HCT116 (cell line): ENCODE data around the gene EPC1. TPM values are rescaled to one million over a fixed set of nuclear protein-coding genes. Genes with fewer than 3 reads are reported as not detected.
"Not testable (repeated sequence)": the region's sequence is repeated elsewhere in the genome, so short reads cannot be mapped to it uniquely, and the experiment has no call there.

Experiments used
- ATAC-seq: fragments of 200-7000 bp; cut with Tn5 transposase; 2 replicates; pipeline ENCODE4 v1.9.1; 2020; ENCODE audit warnings: mild to moderate bottlenecking, moderate library complexity
- BruUV-seq: library from RNA; stranded (reverse); fragments of 400-500 nt; replicated peaks from 2 replicates; lab custom pipeline; 2021; lab: Mats Ljungman, UMichigan
- CTCF ChIA-PET: fragments of 300-600 bp; sonication (Branson Sonifier 250); formaldehyde crosslinking; loops from one replicate; lab custom pipeline; 2021; ENCODE audit warnings: antibody characterized with exemption; lab: Charles Lee
- POLR2A ChIA-PET: fragments of 300-600, 350-600 bp; sonication (Branson Sonifier 250); formaldehyde crosslinking; loops from one replicate; lab custom pipeline; 2021; ENCODE audit warnings: antibody characterized with exemption; lab: Charles Lee
- RAD21 ChIA-PET, 2 experiments: fragments of 300-600 bp; sonication (Branson Sonifier 250); formaldehyde crosslinking; loops; one replicate each; lab custom pipeline; 2023; ENCODE audit warnings: low total read pairs in 2 of 2; ENCODE audit not compliant: uncharacterized antibody in 2 of 2, unreplicated experiment in 2 of 2, low non-redundant PET in 1 of 2; lab: Charles Lee
- DNase-seq: peaks from one replicate; pipeline ENCODE4 v3.0.0-alpha.2; 2010; ENCODE audit warnings: low read depth, low spot score
- H2AFZ ChIP-seq: fragments of 200-600 bp; shearing (Covaris generic), sonication (generic); 2 replicates; pipeline ENCODE4 v1.6.1; 2017; ENCODE audit warnings: low read depth, mixed run types, mixed read lengths, antibody characterized with exemption, low read length; ENCODE audit not compliant: poor library complexity, severe bottlenecking
- H3K27ac ChIP-seq: 2 replicates; pipeline ENCODE4 v1.5.1; 2012; ENCODE audit warnings: low read depth, low read length
- H3K27me3 ChIP-seq: fragments of 200-600 bp; sonication (generic); 2 replicates; pipeline ENCODE4 v1.6.1; 2016; ENCODE audit warnings: mixed run types, low read length, mixed read lengths; ENCODE audit not compliant: insufficient read depth
- H3K36me3 ChIP-seq, 2 experiments: fragments of 200-500 bp in 1 of 2; fragments of 200-600 bp in 1 of 2; sonication (Bioruptor generic) in 1 of 2; sonication (generic) in 1 of 2; 2 replicates each; pipeline versions ENCODE4 v1.5.1 to v1.6.1; 2014 to 2016; ENCODE audit warnings: low read length in 2 of 2, inconsistent platforms in 1 of 2, mixed read lengths in 1 of 2, mixed run types in 1 of 2; ENCODE audit not compliant: insufficient read depth in 2 of 2, control insufficient read depth in 1 of 2
- H3K4me1 ChIP-seq, 2 experiments: fragments of 200-600 bp in 1 of 2; sonication (generic) in 1 of 2; 2 replicates each; pipeline versions ENCODE4 v1.5.1 to v1.6.1; 2012 to 2017; ENCODE audit warnings: low read length in 2 of 2, inconsistent platforms in 1 of 2, mild to moderate bottlenecking in 1 of 2, mixed read lengths in 1 of 2, mixed run types in 1 of 2, moderate library complexity in 1 of 2; ENCODE audit not compliant: insufficient read depth in 2 of 2, control insufficient read depth in 1 of 2
- H3K4me2 ChIP-seq: fragments of 200-600 bp; sonication (generic); 2 replicates; pipeline ENCODE4 v1.6.1; 2017; ENCODE audit warnings: mixed run types, low read length, mixed read lengths
- H3K4me3 ChIP-seq, 2 experiments: fragments of 200-600 bp in 1 of 2; sonication (generic) in 1 of 2; replicated peaks in 1 of 2; 2 replicates each; pipeline ENCODE4 v1.5.1; 2011 to 2016; ENCODE audit warnings: low read length in 2 of 2, control low read depth in 1 of 2, low read depth in 1 of 2, mild to moderate bottlenecking in 1 of 2, mixed read lengths in 1 of 2, mixed run types in 1 of 2
- H3K79me2 ChIP-seq: fragments of 200-600 bp; sonication (generic); 2 replicates; pipeline ENCODE4 v1.6.1; 2017; ENCODE audit warnings: mild to moderate bottlenecking, mixed run types, low read length, moderate library complexity, mixed read lengths; ENCODE audit not compliant: insufficient read depth
- H3K9ac ChIP-seq: fragments of 200-600 bp; sonication (generic); 2 replicates; pipeline ENCODE4 v1.6.1; 2016; ENCODE audit warnings: low read length, mixed read lengths
- H3K9me2 ChIP-seq: fragments of 200-600 bp; sonication (generic), shearing (Covaris generic); 2 replicates; pipeline ENCODE4 v1.6.1; 2017; ENCODE audit warnings: mixed run types, mild to moderate bottlenecking, moderate library complexity; ENCODE audit not compliant: insufficient read depth
- H3K9me3 ChIP-seq, 2 experiments: fragments of 200-500 bp in 1 of 2; fragments of 200-600 bp in 1 of 2; sonication (Bioruptor generic) in 1 of 2; sonication (generic) in 1 of 2; 2 replicates each; pipeline ENCODE4 v1.6.1; 2014 to 2017; ENCODE audit warnings: low read length in 2 of 2, mixed read lengths in 2 of 2, inconsistent platforms in 1 of 2, low read depth in 1 of 2, mild to moderate bottlenecking in 1 of 2, mixed run types in 1 of 2, moderate library complexity in 1 of 2; ENCODE audit not compliant: control insufficient read depth in 1 of 2, insufficient read depth in 1 of 2
- H4K20me1 ChIP-seq: fragments of 200-600 bp; sonication (generic), shearing (Covaris generic); 2 replicates; pipeline ENCODE4 v1.6.1; 2017; ENCODE audit warnings: mixed run types, mild to moderate bottlenecking, moderate library complexity; ENCODE audit not compliant: insufficient read depth
- CEBPB ChIP-seq: IDR thresholded peaks from 2 replicates; pipeline ENCODE4 v1.6.1; 2012; ENCODE audit warnings: low read depth
- EZH2 ChIP-seq: fragments of 200-600 bp; sonication (generic); IDR thresholded peaks from 2 replicates; pipeline ENCODE4 v1.6.1; 2017; ENCODE audit warnings: antibody characterized with exemption, mixed run types
- FOSL1 ChIP-seq: IDR thresholded peaks from 2 replicates; pipeline ENCODE4 v1.6.1; 2012; ENCODE audit warnings: low read depth
- RAD21 ChIP-seq: IDR thresholded peaks from 2 replicates; pipeline ENCODE4 v1.6.1; 2012; ENCODE audit warnings: low read depth, mild to moderate bottlenecking
- REST ChIP-seq: IDR thresholded peaks from 2 replicates; pipeline ENCODE4 v1.6.1; 2012; ENCODE audit warnings: low read depth
- SP1 ChIP-seq: IDR thresholded peaks from 2 replicates; pipeline ENCODE4 v1.6.1; 2012; ENCODE audit warnings: low read depth
- intact Hi-C: fragments of 100-400 bp; cut with micrococcal nuclease; formaldehyde crosslinking; loops from 2 replicates; pipeline ENCODE4 v1.10.0; 2022
- total RNA-seq: library from RNA; stranded (reverse); gene quantifications from one replicate; pipeline ENCODE4 v1.2.1, GENCODE V29; 2021; ENCODE audit not compliant: unreplicated experiment
- TF ChIP-seq, protein P1 (sequence below): IDR thresholded peaks from 2 replicates; pipeline ENCODE4 v1.6.1; 2011; ENCODE audit warnings: mild to moderate bottlenecking, low read length, moderate library complexity; ENCODE audit not compliant: insufficient replicate concordance; ENCODE audit errors: extremely low read depth

Gene EPC1
- total RNA-seq, 1 experiment from 2014 or later = 20.1 TPM

DNA sequence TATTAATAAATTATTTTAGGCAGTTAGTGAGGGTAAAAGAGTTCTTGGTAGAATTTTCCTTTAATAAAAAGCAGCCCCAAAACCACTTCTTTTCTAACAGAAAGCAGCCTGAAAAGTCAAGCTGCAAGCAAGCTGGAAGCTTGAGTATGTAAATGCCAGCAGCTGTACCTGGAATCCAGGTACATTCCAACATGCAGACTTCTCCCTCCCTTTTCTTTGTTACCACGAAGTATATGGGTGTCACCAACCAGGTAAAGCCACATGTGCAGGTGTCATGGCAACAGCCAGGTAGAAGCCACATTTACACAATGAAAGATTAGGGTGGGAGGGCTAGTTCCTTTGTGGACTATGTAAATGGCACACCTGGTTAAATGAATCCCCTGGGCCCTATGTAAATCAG, 114.6 kb downstream of the EPC1 start:
- ChIA-PET POLR2A (no interaction called here), RAD21 (no interaction called here), CTCF (no interaction called here)
- ATAC-seq (no peak), DNase-seq (no peak)
- Histone ChIP-seq H3K9me2 (no peaks in the 10 kb centered on the region), H3K27ac (no peak overlapping the region), H2AFZ (no peak overlapping the region), H3K9me3 (no peaks in the 10 kb centered on the region), H4K20me1 (no peaks in the 10 kb centered on the region), H3K27me3 (no peaks in the 10 kb centered on the region), H3K4me3 (no peak overlapping the region), H3K4me2 (no peak overlapping the region), H3K9ac (no peak overlapping the region), H3K79me2 (no peaks in the 10 kb centered on the region), H3K36me3 (no peaks in the 10 kb centered on the region), H3K4me1 (no peaks in the 10 kb centered on the region)
- intact Hi-C loops = no loop called here
- no TSS peak for BruUV-seq
- no peak for TF ChIP-seq RAD21
- TF ChIP-seq FOSL1 = no peak
- TF ChIP-seq EZH2 = no peak
- no peak for TF ChIP-seq SP1
- TF ChIP-seq CEBPB = no peak
- no peak for TF ChIP-seq REST
- TF ChIP-seq, protein P1, sequence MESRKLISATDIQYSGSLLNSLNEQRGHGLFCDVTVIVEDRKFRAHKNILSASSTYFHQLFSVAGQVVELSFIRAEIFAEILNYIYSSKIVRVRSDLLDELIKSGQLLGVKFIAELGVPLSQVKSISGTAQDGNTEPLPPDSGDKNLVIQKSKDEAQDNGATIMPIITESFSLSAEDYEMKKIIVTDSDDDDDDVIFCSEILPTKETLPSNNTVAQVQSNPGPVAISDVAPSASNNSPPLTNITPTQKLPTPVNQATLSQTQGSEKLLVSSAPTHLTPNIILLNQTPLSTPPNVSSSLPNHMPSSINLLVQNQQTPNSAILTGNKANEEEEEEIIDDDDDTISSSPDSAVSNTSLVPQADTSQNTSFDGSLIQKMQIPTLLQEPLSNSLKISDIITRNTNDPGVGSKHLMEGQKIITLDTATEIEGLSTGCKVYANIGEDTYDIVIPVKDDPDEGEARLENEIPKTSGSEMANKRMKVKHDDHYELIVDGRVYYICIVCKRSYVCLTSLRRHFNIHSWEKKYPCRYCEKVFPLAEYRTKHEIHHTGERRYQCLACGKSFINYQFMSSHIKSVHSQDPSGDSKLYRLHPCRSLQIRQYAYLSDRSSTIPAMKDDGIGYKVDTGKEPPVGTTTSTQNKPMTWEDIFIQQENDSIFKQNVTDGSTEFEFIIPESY = no peak

DNA sequence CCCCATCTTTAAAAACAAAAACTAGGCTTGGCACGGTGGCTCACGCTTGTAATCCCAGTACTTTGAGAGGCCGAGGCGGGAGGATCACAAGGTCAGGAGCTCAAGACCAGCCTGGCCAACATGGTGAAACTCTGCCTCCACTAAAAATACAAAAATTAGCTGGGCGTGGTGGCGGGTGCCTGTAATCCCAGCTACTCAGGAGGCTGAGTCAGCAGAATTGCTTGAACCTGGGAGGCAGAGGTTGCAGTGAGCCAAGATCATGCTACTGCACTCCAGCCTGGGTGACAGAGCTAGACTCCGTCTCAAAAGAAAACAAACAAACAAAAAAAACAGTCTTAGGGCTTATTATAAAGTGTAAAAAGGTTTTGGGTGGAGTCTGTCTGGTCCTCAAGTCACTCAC, 117.2 kb downstream of the EPC1 start:
- POLR2A ChIA-PET, H2AFZ ChIP-seq, ATAC-seq, H3K4me1 ChIP-seq, H3K36me3 ChIP-seq, H3K4me3 ChIP-seq, DNase-seq, BruUV-seq, H3K9ac ChIP-seq, H3K4me2 ChIP-seq, H4K20me1 ChIP-seq, H3K27me3 ChIP-seq, H3K27ac ChIP-seq, CTCF ChIA-PET, RAD21 ChIA-PET, H3K9me2 ChIP-seq, intact Hi-C loops, H3K79me2 ChIP-seq, H3K9me3 ChIP-seq: not testable (repeated sequence)
